BLaER1 treated with 17β-estradiol and CSF1 and Interleukin-3, amounts not matched to agents 10 nM and 100 nM (cell line): ENCODE measurements around the gene MKLN1.
"Not testable (repeated sequence)": the region's sequence is repeated elsewhere in the genome, so short reads cannot be mapped to it uniquely, and the experiment has no call there.

Source experiments
- H3K27ac ChIP-seq, 11 experiments: shearing (Covaris generic); formaldehyde crosslinking; 2 replicates each; pipeline ENCODE4 v1.8.1; 2022
- H3K27me3 ChIP-seq, 11 experiments: shearing (Covaris generic); formaldehyde crosslinking; 2 replicates each; pipeline ENCODE4 v1.8.1; 2022
- H3K36me3 ChIP-seq, 11 experiments: shearing (Covaris generic); formaldehyde crosslinking; 2 replicates each; pipeline ENCODE4 v1.8.1; 2022
- H3K4me1 ChIP-seq, 10 experiments: shearing (Covaris generic); formaldehyde crosslinking; 2 replicates each; pipeline ENCODE4 v1.8.1; 2022
- H3K4me2 ChIP-seq, 11 experiments: shearing (Covaris generic); formaldehyde crosslinking; 2 replicates each; pipeline ENCODE4 v1.8.1; 2022
- H3K4me3 ChIP-seq, 10 experiments: shearing (Covaris generic); formaldehyde crosslinking; 2 replicates each; pipeline ENCODE4 v1.8.1; 2022
- H3K9ac ChIP-seq, 11 experiments: shearing (Covaris generic); formaldehyde crosslinking; 2 replicates each; pipeline ENCODE4 v1.8.1; 2022
- H3K9me3 ChIP-seq, 11 experiments: shearing (Covaris generic); formaldehyde crosslinking; replicated peaks in 1 of 11; 2 replicates each; pipeline ENCODE4 v1.8.1; 2022
- H4K20me1 ChIP-seq, 11 experiments: shearing (Covaris generic); formaldehyde crosslinking; 2 replicates each; pipeline ENCODE4 v1.8.1; 2022
- Cebpa-rat ChIP-seq, 11 experiments: shearing (Covaris generic); IDR thresholded peaks; 2 replicates each; pipeline ENCODE4 v1.8.1; 2022

The MKLN1 gene

GRCh38 chr7:131504157-131504899 is 176.7 kb downstream of the MKLN1 start:
- peaks cover 0 to 38% (median 4%) of the 10 kb centered on the region in 11 experiments; a peak in 8 of 22 replicates for H4K20me1 ChIP-seq
- no peak overlapping the region for H3K4me3 ChIP-seq
- H3K36me3 ChIP-seq, result peaks cover 0 to 46% (median 20%) of the 10 kb centered on the region in 11 experiments; a peak in 13 of 22 replicates
- no peak overlapping the region for H3K27ac ChIP-seq
- no peak overlapping the region for H3K9ac ChIP-seq
- no peak overlapping the region for H3K4me2 ChIP-seq
- no peak for TF ChIP-seq Cebpa-rat (IDR thresholded peaks at IDR 0.05)
- no peaks in the 10 kb centered on the region for H3K9me3 ChIP-seq
- no peaks in the 10 kb centered on the region for H3K27me3 ChIP-seq
- H3K4me1 ChIP-seq, result peaks cover 22 to 45% (median 43%) of the 10 kb centered on the region in 10 experiments

GRCh38 chr7:131505037-131505620 is 177.5 kb downstream of the MKLN1 start:
- Histone ChIP-seq H3K4me1 (peaks cover 19 to 50% (median 43%) of the 10 kb centered on the region in 10 experiments), H4K20me1 (peaks cover 0 to 38% (median 4%) of the 10 kb centered on the region in 11 experiments; a peak in 8 of 22 replicates), H3K36me3 (peaks cover 0 to 51% (median 18%) of the 10 kb centered on the region in 11 experiments; a peak in 12 of 22 replicates)
- H3K9me3 ChIP-seq, H3K9ac ChIP-seq, H3K27ac ChIP-seq, H3K4me3 ChIP-seq, H3K4me2 ChIP-seq, H3K27me3 ChIP-seq: not testable (repeated sequence)

DNA sequence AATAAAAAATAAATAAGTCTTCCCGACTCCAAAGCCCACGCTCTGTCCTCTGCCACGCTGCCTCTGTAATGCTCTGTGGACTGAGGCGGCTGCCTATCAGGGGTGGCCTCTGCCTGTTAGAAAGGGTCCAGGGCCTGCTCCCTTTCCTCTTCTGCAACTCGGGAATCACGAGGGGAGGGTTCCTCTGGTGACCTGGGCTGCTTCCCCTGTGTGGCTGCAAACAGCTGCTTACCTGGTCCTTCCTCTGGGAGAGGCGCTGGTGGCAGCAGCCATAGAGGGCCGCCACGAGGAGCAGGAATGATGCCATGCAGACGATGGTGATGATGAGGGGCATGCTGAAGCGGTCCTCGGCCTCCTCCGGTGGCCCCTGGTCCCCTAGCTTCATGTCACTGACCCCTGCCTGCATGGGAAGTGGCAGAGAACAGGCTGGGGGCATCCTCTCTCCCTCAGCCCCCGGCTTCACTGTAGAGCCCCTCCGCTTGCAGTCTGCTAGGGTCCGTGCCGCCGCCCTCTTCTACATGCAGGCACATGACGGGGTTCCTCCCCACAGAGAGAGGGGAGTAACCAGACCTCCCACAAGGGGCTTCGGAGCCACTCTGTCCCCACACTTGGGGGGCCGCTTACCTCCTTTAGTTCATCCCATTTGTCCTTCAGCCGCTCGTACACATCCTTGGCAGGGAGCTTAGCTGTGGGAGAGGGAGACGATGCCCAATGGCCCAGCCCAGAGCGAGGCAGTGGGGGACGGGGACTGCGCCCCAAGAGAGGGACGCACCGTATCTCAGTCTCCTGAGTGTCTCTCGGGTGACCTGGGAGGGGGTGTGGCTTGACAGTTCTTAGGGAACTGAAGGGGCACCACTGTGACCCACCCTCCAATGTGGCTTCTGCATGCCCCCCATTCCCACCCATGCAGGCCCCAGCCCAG is 178.2 kb downstream of the MKLN1 start:
- H3K4me1 ChIP-seq, result peaks cover 12 to 42% (median 36%) of the 10 kb centered on the region in 10 experiments
- TF ChIP-seq Cebpa-rat (IDR thresholded peaks at IDR 0.05), result no peak
- no peak overlapping the region for H3K9ac ChIP-seq
- peaks cover 0 to 38% (median 4%) of the 10 kb centered on the region in 11 experiments; a peak in 8 of 22 replicates for H4K20me1 ChIP-seq
- H3K36me3 ChIP-seq, result peaks cover 0 to 48% (median 13%) of the 10 kb centered on the region in 11 experiments; a peak in 11 of 22 replicates
- H3K4me3 ChIP-seq, result no peak overlapping the region
- H3K4me2 ChIP-seq, result no peak overlapping the region
- H3K9me3 ChIP-seq, result no peaks in the 10 kb centered on the region
- no peaks in the 10 kb centered on the region for H3K27me3 ChIP-seq
- no peak overlapping the region; a peak in 1 of 22 replicates for H3K27ac ChIP-seq

GRCh38 chr7:131506597-131506996 is 178.9 kb downstream of the MKLN1 start:
- H3K4me3 ChIP-seq, result no peak overlapping the region
- peaks cover 5 to 35% (median 30%) of the 10 kb centered on the region in 10 experiments; a peak in 19 of 20 replicates for H3K4me1 ChIP-seq
- TF ChIP-seq Cebpa-rat (IDR thresholded peaks at IDR 0.05), result no peak
- H4K20me1 ChIP-seq, result peaks cover 0 to 35% (median 4%) of the 10 kb centered on the region in 11 experiments; a peak in 7 of 22 replicates
- H3K27ac ChIP-seq, result no peak overlapping the region
- no peak overlapping the region for H3K4me2 ChIP-seq
- H3K9ac ChIP-seq, result no peak overlapping the region
- no peaks in the 10 kb centered on the region for H3K27me3 ChIP-seq
- no peaks in the 10 kb centered on the region for H3K9me3 ChIP-seq
- H3K36me3 ChIP-seq, result peaks cover 0 to 50% (median 13%) of the 10 kb centered on the region in 11 experiments; a peak in 11 of 22 replicates

DNA sequence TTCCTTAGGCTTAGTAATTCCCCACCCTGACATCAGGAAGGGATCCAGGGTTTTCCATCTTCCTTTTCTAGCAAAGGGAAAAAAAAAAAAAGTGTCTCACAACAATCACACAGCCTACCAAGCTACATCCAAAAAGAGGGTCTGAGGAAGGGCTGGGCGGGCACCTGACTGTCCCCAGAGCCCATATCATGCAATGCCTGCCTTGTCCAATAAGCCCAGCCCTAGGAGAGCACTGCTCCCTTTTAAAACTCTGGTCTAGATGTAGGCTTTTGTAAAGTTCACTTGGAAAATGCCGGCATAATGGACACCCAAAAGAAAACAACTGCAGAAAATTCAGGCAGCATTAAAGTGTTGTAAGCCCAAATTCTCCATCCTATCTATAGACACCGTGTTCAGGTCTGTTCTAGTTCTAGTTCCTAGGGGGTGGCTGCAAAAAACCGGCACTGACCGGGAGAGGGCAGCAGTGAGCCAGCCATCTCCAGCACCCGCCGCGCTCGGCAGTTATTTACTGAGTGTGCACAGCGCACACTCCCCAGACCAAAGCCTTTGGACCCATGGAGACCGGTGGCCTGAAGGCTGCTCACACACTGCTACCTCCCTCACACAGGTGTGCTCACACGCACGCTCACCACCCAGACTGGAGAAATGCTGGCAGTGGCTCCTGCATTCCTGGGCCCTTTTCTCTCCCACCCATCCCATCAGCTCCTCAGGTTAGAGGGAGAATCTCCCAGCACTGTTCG is 180.1 kb downstream of the MKLN1 start:
- peaks cover 0 to 26% (median 0%) of the 10 kb centered on the region in 11 experiments; a peak in 8 of 22 replicates for H4K20me1 ChIP-seq
- H3K4me3 ChIP-seq, result no peak overlapping the region
- H3K9ac ChIP-seq, result no peak overlapping the region
- no peaks in the 10 kb centered on the region for H3K27me3 ChIP-seq
- H3K9me3 ChIP-seq, result no peaks in the 10 kb centered on the region
- H3K27ac ChIP-seq, result no peak overlapping the region
- H3K4me2 ChIP-seq, result peak overlapping the region in 7 of 11 experiments; percentile 0 to 59 (median 27); a peak in 8 of 22 replicates
- H3K36me3 ChIP-seq, result peaks cover 0 to 50% (median 13%) of the 10 kb centered on the region in 11 experiments; a peak in 11 of 22 replicates
- peaks cover 8 to 34% (median 30%) of the 10 kb centered on the region in 10 experiments; a peak in 19 of 20 replicates for H3K4me1 ChIP-seq
- no peak for TF ChIP-seq Cebpa-rat (IDR thresholded peaks at IDR 0.05)

- peak overlapping the region in 2 of 11 experiments; percentile 1 to 8; a peak in 1 of 22 replicates for H3K4me2 ChIP-seq
- no peak overlapping the region for H3K4me3 ChIP-seq
- H3K9ac ChIP-seq, result no peak overlapping the region
- peaks cover 0 to 41% (median 13%) of the 10 kb centered on the region in 11 experiments; a peak in 11 of 22 replicates for H3K36me3 ChIP-seq
- peaks cover 0 to 26% (median 0%) of the 10 kb centered on the region in 11 experiments; a peak in 8 of 22 replicates for H4K20me1 ChIP-seq
- no peaks in the 10 kb centered on the region for H3K9me3 ChIP-seq
- no peak for TF ChIP-seq Cebpa-rat (IDR thresholded peaks at IDR 0.05)
- peaks cover 7 to 38% (median 34%) of the 10 kb centered on the region in 10 experiments; a peak in 19 of 20 replicates for H3K4me1 ChIP-seq
- H3K27me3 ChIP-seq, result no peaks in the 10 kb centered on the region
- H3K27ac ChIP-seq, result no peak overlapping the region
These were observed 181.2 kb downstream of the MKLN1 start for GRCh38 chr7:131508754-131509486.

GRCh38 chr7:131509781-131510180 is 182.1 kb downstream of the MKLN1 start:
- no peak for TF ChIP-seq Cebpa-rat (IDR thresholded peaks at IDR 0.05)
- no peak overlapping the region for H3K9ac ChIP-seq
- no peaks in the 10 kb centered on the region for H3K9me3 ChIP-seq
- H3K4me3 ChIP-seq, result no peak overlapping the region
- peaks cover 7 to 42% (median 38%) of the 10 kb centered on the region in 10 experiments; a peak in 19 of 20 replicates for H3K4me1 ChIP-seq
- no peaks in the 10 kb centered on the region for H3K27me3 ChIP-seq
- H3K4me2 ChIP-seq, result no peak overlapping the region
- H3K27ac ChIP-seq, result no peak overlapping the region
- H3K36me3 ChIP-seq, result peaks cover 0 to 33% (median 7%) of the 10 kb centered on the region in 11 experiments; a peak in 9 of 22 replicates
- H4K20me1 ChIP-seq, result peaks cover 0 to 21% (median 0%) of the 10 kb centered on the region in 11 experiments; a peak in 8 of 22 replicates
